ENCODE data around the gene MYO3B.
A peak's percentile ranks its signal among the peaks of the same experiment; 100 is the strongest.
"Not testable (repeated sequence)": the region's sequence is repeated elsewhere in the genome, so short reads cannot be mapped to it uniquely, and the experiment has no call there.

The MYO3B gene

GRCh38 chr2:170212625-170213280 lies 34.8 kb downstream of the MYO3B start:
- H3K4me3 ChIP-seq (replicated peaks; ENCODE audit: low read depth, low read length), result no peak overlapping the region

GRCh38 chr2:170213281-170213625 lies 35.3 kb downstream of the MYO3B start:
- H3K27me3 ChIP-seq (replicated peaks; ENCODE audit: control insufficient read depth, insufficient read depth, low read length); H3K4me3 ChIP-seq (replicated peaks; ENCODE audit: low read depth, low read length); H3K36me3 ChIP-seq (ENCODE audit: control insufficient read depth, insufficient read depth, low read length); DNase-seq (ENCODE audit: extremely low read depth, insufficient read length): not testable (repeated sequence)

More at GRCh38 chr2:170212625-170213280, 34.8 kb downstream of the MYO3B start:
- TF ChIP-seq CTCF (IDR thresholded peaks at IDR 0.05; ENCODE audit: insufficient read depth, low read length, poor library complexity, severe bottlenecking), result no peak
- Histone ChIP-seq H3K36me3 (ENCODE audit: control insufficient read depth, insufficient read depth, low read length) (no peaks in the 10 kb centered on the region), H3K27me3 (replicated peaks; ENCODE audit: control insufficient read depth, insufficient read depth, low read length) (no peaks in the 10 kb centered on the region)
- peak; percentile 24 for DNase-seq (ENCODE audit: extremely low read depth, insufficient read length)

- Histone ChIP-seq H3K36me3 (ENCODE audit: control insufficient read depth, insufficient read depth, low read length) (no peaks in the 10 kb centered on the region), H3K27me3 (replicated peaks; ENCODE audit: control insufficient read depth, insufficient read depth, low read length) (no peaks in the 10 kb centered on the region), H3K4me3 (replicated peaks; ENCODE audit: low read depth, low read length) (no peak overlapping the region)
- TF ChIP-seq CTCF (IDR thresholded peaks at IDR 0.05; ENCODE audit: insufficient read depth, low read length, poor library complexity, severe bottlenecking), result no peak
- DNase-seq (ENCODE audit: extremely low read depth, insufficient read length), result no peak
Observed at GRCh38 chr2:170213651-170214050, 35.7 kb downstream of the MYO3B start.

- H3K36me3 ChIP-seq (ENCODE audit: control insufficient read depth, insufficient read depth, low read length), result no peaks in the 10 kb centered on the region
- H3K4me3 ChIP-seq (replicated peaks; ENCODE audit: low read depth, low read length), result no peak overlapping the region
- peak; percentile 36 for DNase-seq (ENCODE audit: extremely low read depth, insufficient read length)
- no peak for TF ChIP-seq CTCF (IDR thresholded peaks at IDR 0.05; ENCODE audit: insufficient read depth, low read length, poor library complexity, severe bottlenecking)
- no peaks in the 10 kb centered on the region for H3K27me3 ChIP-seq (replicated peaks; ENCODE audit: control insufficient read depth, insufficient read depth, low read length)
Observed at GRCh38 chr2:170214309-170214948, 36.5 kb downstream of the MYO3B start.

- TF ChIP-seq CTCF (IDR thresholded peaks at IDR 0.05; ENCODE audit: insufficient read depth, low read length, poor library complexity, severe bottlenecking), result no peak
- H3K27me3 ChIP-seq (replicated peaks; ENCODE audit: control insufficient read depth, insufficient read depth, low read length), result no peaks in the 10 kb centered on the region
- DNase-seq (ENCODE audit: extremely low read depth, insufficient read length), result no peak
- H3K36me3 ChIP-seq (ENCODE audit: control insufficient read depth, insufficient read depth, low read length), result no peaks in the 10 kb centered on the region
- no peak overlapping the region for H3K4me3 ChIP-seq (replicated peaks; ENCODE audit: low read depth, low read length)
Observed at GRCh38 chr2:170215021-170215420, 37.1 kb downstream of the MYO3B start.

GRCh38 chr2:170216428-170216827 lies 38.5 kb downstream of the MYO3B start:
- H3K4me3 ChIP-seq (replicated peaks; ENCODE audit: low read depth, low read length), result no peak overlapping the region
- no peaks in the 10 kb centered on the region for H3K36me3 ChIP-seq (ENCODE audit: control insufficient read depth, insufficient read depth, low read length)
- H3K27me3 ChIP-seq (replicated peaks; ENCODE audit: control insufficient read depth, insufficient read depth, low read length), result no peaks in the 10 kb centered on the region
- TF ChIP-seq CTCF (IDR thresholded peaks at IDR 0.05; ENCODE audit: insufficient read depth, low read length, poor library complexity, severe bottlenecking), result no peak
- no peak for DNase-seq (ENCODE audit: extremely low read depth, insufficient read length)
